MM.1S (cell line): Measurements from ENCODE around the gene TDRD12.

Experiments used
- EZH2 ChIP-seq: fragments of 300-600 bp; sonication (generic); optimal IDR thresholded peaks from 2 replicates; pipeline ENCODE3; 2017; ENCODE audit warnings: low read depth, mild to moderate bottlenecking, antibody characterized with exemption, low read length, mixed read lengths
- EZH2phosphoT487 ChIP-seq: fragments of 300-600 bp; sonication (generic); IDR thresholded peaks from 2 replicates; pipeline ENCODE4 v1.6.1; 2018; ENCODE audit warnings: antibody characterized with exemption, low read length
- TF ChIP-seq, protein P1 (sequence below): fragments of 300-600 bp; sonication (generic); IDR thresholded peaks from 2 replicates; pipeline ENCODE4 v1.5.1; 2016; ENCODE audit warnings: antibody characterized with exemption, low read length, mixed read lengths

DNA sequence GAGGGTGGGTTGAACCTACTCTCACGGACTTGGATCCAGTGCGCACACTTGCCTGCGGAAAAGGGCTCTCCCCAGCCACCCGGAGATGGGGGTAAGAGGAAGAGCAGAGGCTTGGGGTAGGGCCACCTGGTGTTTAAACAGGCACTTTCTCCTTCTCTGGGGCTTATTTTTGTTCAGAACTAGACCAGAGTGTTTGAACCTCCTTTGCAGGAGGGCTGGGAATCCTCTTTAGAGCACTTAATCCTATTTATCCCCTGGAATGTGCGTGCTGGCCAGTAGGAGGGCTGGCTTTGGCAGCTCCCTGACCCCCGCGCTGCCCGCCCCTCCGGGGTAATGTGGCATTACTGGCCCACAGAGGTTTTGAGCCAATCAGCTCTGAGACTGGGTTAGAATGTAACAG, 41.9 kb upstream of the TDRD12 start:
- TF ChIP-seq, protein P1, sequence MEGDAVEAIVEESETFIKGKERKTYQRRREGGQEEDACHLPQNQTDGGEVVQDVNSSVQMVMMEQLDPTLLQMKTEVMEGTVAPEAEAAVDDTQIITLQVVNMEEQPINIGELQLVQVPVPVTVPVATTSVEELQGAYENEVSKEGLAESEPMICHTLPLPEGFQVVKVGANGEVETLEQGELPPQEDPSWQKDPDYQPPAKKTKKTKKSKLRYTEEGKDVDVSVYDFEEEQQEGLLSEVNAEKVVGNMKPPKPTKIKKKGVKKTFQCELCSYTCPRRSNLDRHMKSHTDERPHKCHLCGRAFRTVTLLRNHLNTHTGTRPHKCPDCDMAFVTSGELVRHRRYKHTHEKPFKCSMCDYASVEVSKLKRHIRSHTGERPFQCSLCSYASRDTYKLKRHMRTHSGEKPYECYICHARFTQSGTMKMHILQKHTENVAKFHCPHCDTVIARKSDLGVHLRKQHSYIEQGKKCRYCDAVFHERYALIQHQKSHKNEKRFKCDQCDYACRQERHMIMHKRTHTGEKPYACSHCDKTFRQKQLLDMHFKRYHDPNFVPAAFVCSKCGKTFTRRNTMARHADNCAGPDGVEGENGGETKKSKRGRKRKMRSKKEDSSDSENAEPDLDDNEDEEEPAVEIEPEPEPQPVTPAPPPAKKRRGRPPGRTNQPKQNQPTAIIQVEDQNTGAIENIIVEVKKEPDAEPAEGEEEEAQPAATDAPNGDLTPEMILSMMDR = no peak
- TF ChIP-seq EZH2 = no peak
- no peak for TF ChIP-seq EZH2phosphoT487
